ENCODE data around the gene INSM1.

Gene INSM1

DNA sequence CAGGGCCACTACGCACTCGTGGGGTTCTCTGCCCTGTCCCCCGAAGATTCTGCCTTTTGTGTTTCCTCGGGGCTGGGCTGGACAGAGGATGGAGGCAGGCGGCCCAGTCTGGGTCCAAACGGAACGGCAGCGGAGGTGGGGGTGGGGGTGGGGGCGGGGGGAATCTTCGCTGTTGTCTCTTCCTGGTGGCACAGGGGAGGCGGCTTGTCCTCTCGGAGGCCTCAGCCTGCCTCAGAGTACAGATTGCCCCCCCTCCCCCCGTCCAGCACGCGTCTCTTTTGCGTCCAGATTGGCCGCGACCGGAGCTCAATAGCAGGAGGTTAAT lies 1.4 kb upstream of the INSM1 start:
- TF ChIP-seq, protein P1, sequence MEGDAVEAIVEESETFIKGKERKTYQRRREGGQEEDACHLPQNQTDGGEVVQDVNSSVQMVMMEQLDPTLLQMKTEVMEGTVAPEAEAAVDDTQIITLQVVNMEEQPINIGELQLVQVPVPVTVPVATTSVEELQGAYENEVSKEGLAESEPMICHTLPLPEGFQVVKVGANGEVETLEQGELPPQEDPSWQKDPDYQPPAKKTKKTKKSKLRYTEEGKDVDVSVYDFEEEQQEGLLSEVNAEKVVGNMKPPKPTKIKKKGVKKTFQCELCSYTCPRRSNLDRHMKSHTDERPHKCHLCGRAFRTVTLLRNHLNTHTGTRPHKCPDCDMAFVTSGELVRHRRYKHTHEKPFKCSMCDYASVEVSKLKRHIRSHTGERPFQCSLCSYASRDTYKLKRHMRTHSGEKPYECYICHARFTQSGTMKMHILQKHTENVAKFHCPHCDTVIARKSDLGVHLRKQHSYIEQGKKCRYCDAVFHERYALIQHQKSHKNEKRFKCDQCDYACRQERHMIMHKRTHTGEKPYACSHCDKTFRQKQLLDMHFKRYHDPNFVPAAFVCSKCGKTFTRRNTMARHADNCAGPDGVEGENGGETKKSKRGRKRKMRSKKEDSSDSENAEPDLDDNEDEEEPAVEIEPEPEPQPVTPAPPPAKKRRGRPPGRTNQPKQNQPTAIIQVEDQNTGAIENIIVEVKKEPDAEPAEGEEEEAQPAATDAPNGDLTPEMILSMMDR (IDR thresholded peaks at IDR 0.05; ENCODE audit: low read depth, low read length): no peak
- H3K4me3 ChIP-seq (ENCODE audit: low read depth, low read length): no peak overlapping the region

DNA sequence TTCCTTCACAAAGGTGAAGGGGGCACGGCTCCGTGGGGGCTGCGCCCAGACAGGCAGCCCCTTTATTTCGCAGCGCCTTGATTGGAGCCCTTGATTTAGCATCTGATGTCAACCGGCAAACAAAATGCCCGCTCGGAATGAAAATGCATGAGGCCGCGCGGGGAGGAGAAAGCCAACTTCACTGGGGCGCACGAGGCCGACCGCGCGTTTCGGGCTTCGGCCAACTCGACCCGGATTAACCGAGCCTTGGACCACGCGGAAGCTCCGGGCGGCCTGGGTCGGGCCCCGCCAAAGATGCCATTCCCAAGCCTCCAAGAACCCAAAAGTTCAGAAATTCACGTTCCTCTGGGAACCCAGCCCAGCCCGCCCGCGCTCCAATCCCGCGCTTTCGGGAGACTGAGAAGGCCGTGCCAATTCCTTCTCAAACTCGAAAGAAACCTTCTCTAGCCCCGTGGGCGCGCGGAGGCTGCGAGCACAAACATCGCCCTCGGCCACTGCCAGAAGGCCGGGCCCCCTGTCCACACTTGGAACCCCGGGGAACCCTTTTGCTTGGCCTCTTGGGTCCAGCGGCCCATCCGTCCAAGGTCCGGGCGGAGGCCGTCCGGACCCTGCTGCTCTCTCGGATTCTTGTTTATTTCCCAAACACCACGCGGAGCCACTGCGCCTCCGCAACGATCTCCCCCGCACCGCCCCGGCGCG lies 879 bp upstream of the INSM1 start:
- TF ChIP-seq, protein P1 (IDR thresholded peaks at IDR 0.05; ENCODE audit: low read depth, low read length): no peak
- no peak overlapping the region for H3K4me3 ChIP-seq (ENCODE audit: low read depth, low read length)

DNA sequence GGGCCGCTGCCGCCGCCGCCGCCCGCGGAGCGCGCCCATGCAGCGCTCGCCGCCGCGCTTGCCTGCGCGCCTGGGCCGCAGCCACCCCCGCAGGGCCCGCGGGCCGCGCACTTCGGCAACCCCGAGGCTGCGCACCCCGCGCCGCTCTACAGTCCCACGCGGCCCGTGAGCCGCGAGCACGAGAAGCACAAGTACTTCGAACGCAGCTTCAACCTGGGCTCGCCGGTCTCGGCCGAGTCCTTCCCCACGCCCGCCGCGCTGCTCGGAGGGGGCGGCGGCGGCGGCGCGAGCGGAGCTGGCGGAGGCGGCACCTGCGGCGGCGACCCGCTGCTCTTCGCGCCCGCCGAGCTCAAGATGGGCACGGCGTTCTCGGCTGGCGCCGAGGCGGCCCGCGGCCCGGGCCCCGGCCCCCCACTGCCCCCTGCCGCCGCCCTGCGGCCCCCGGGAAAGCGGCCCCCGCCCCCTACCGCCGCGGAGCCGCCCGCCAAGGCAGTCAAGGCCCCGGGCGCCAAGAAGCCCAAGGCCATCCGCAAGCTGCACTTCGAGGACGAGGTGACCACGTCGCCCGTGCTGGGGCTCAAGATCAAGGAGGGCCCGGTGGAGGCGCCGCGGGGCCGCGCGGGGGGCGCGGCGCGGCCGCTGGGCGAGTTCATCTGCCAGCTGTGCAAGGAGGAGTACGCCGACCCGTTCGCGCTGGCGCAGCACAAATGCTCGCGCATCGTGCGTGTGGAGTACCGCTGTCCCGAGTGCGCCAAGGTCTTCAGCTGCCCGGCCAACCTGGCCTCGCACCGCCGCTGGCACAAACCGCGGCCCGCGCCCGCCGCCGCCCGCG lies 730 bp downstream of the INSM1 start:
- H3K4me3 ChIP-seq (ENCODE audit: low read depth, low read length): no peak overlapping the region
- TF ChIP-seq, protein P1 (IDR thresholded peaks at IDR 0.05; ENCODE audit: low read depth, low read length): no peak

DNA sequence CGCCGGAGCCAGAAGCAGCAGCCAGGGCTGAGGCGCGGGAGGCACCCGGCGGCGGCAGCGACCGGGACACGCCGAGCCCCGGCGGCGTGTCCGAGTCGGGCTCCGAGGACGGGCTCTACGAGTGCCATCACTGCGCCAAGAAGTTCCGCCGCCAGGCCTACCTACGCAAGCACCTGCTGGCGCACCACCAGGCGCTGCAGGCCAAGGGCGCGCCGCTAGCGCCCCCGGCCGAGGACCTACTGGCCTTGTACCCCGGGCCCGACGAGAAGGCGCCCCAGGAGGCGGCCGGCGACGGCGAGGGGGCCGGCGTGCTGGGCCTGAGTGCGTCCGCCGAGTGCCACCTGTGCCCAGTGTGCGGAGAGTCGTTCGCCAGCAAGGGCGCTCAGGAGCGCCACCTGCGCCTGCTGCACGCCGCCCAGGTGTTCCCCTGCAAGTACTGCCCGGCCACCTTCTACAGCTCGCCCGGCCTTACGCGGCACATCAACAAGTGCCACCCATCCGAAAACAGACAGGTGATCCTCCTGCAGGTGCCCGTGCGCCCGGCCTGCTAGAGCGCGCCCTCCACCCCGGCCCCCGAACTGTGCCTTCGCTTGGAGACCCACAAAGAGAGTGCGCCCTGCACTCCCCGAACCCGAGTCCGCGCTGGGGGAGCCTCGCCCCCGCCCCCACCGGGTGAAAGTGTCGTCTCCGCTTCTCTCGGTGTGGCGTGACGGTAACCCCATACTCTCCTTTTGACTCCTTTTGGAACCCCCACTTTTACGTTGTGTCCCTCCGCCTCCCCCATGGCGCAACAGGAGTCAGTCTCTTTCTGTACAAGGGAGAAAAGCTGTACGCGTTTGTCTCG lies 1.6 kb downstream of the INSM1 start:
- H3K4me3 ChIP-seq (ENCODE audit: low read depth, low read length): no peak overlapping the region
- TF ChIP-seq, protein P1 (IDR thresholded peaks at IDR 0.05; ENCODE audit: low read depth, low read length): no peak

DNA sequence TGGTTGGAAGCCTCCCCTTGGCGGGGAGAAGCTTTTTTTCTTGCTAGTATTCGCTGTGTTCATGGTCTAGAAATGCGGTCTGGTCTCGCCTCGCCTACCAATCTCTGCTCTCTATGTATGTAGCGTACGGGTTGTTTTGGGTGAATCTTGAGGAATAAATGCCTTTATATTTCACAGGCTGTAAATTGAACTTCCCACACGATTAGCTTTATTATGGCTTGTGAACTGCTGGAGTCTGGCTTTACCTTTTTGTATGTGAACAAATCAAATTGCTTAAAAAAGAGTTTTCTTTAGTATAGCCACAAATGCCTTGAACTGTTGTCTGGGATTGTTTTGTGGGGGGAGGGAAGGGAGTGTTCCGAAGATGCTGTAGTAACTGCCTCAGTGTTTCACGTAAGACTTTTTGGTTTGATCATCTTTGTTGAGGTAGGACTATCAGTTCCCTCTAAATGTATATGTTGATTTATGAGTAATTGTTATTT lies 2.2 kb downstream of the INSM1 start:
- no peak overlapping the region for H3K4me3 ChIP-seq (ENCODE audit: low read depth, low read length)
- TF ChIP-seq, protein P1 (IDR thresholded peaks at IDR 0.05; ENCODE audit: low read depth, low read length): no peak

DNA sequence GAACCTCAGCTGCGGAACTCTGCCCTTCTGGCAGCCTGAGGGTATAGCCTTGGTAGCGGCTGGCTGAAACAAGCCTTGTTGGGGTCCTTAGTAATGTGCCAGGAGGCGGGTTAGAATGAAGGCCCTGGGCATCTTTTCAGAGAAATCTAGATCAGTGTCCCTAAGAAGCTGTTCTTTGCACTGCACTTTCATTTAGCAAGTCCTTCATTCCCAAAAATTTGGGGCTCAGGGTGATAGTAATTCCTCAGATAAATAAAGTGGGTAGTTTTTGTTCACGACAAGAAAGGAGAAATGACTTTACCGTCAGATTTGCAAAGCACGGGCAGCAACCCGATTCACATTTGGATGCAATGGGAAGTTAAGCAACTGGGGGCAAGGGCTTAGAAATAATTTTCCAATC lies 3.2 kb downstream of the INSM1 start:
- no peak overlapping the region for H3K4me3 ChIP-seq (ENCODE audit: low read depth, low read length)

More for the DNA sequence above, 3.2 kb downstream of the INSM1 start:
- TF ChIP-seq, protein P1 (IDR thresholded peaks at IDR 0.05; ENCODE audit: low read depth, low read length): no peak

Data from WI38 (cell line).